ENCODE measurements around the gene VEZF1. TPM values are rescaled to one million over a fixed set of nuclear protein-coding genes. Genes with fewer than 3 reads are reported as not detected.

VEZF1 gene, protein sequence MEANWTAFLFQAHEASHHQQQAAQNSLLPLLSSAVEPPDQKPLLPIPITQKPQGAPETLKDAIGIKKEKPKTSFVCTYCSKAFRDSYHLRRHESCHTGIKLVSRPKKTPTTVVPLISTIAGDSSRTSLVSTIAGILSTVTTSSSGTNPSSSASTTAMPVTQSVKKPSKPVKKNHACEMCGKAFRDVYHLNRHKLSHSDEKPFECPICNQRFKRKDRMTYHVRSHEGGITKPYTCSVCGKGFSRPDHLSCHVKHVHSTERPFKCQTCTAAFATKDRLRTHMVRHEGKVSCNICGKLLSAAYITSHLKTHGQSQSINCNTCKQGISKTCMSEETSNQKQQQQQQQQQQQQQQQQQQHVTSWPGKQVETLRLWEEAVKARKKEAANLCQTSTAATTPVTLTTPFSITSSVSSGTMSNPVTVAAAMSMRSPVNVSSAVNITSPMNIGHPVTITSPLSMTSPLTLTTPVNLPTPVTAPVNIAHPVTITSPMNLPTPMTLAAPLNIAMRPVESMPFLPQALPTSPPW
- total RNA-seq (2022) (52.1 and 54.9 TPM in 2 replicates), Bru-seq, nascent RNA (percentile 94 among the genes with signal in this experiment), BruChase-seq, experiment 1, labeled RNA remaining after a 2-hour chase (percentile 93 among the genes with signal in this experiment), BruChase-seq, experiment 2, labeled RNA remaining after a 6-hour chase (percentile 88 among the genes with signal in this experiment)
- long read RNA-seq, transcript VEZF1-202 (6 exons, 2,321 nt) = major isoform, 26 of 41 reads
- long read RNA-seq, partial matches to known transcripts = 1 of 41 reads
- long read RNA-seq, other reads (novel, unspliced or antisense) = 14 of 41 reads

DNA sequence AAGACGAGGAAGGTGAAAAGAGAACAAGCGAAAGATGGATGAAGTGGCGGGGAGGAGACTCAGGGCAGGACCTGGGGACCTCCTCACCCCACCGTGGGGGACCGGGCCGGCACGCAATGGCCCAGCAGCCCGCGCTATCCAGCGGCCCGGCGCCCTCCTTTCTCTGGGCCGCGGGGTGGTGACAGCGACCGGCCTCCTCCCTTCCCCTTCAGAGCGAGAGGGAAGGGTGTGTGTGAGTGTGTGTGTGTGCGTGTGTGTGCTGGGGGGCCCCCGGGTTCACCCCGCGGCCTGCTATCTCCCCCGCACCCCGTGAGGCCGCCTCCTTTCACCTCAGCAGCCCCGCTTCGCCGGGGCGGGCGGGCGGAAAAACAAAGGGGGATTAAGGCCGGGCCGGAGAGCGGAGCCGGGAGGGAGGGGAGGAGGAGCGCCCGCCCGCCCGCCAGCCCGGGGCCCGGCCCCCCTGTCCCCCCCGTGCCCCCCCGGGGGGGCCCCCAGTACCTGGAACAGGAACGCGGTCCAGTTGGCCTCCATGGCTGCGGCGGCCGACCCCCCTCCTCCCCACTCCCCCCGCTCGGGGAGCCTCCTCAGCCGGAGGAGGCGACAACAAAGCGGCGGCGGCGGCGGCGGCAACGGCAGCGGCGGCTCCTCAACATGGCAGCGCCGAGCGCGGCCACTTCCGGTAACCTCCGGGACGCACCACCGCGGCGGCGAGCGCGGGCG, at the start of gene VEZF1:
Gene VEZF1, minus strand, starts transcription at position 674 of the 720 bp plus-strand sequence. Its CDS starts 143 bp downstream, at position 531.
- Mint-ChIP-seq H3K36me3 (ENCODE audit: insufficient read depth, unreplicated experiment) (peaks cover 66% of the 10 kb centered on the region), H3K27ac (ENCODE audit: unreplicated experiment) (peak within 1 kb of the TSS; percentile 88), H3K4me3 (ENCODE audit: unreplicated experiment) (peak within 1 kb of the TSS; percentile 97), H3K4me1 (ENCODE audit: low read depth, unreplicated experiment) (peaks cover 47% of the 10 kb centered on the region), H3K27me3 (ENCODE audit: insufficient read depth, unreplicated experiment) (no peaks in the 10 kb centered on the region), H3K9me3 (ENCODE audit: unreplicated experiment) (no peaks in the 10 kb centered on the region)
- no peaks in the 10 kb centered on the region for H3K9me3 ChIP-seq
- no TSS peak for BruUV-seq (replicated peaks)
- H3K4me1 ChIP-seq = peaks cover 63% of the 10 kb centered on the region
- POLR2A ChIA-PET = interaction anchor here (0.6 to 1.4 kb wide), 6 partner anchors 32 to 136 kb away, joined by 3 to 10 read pairs (median 5); partner anchors contain the start of genes CUEDC1 and DYNLL2
- H3K36me3 ChIP-seq (ENCODE audit: control insufficient read depth, insufficient read depth, low read length) = no peaks in the 10 kb centered on the region
- CTCF ChIA-PET = interaction anchor here (0.5 to 3.1 kb wide), 5 partner anchors 12 to 132 kb away, joined by 3 to 17 read pairs (median 4); no protein-coding TSS in a partner anchor
- H3K4me3 ChIP-seq (ENCODE audit: low read depth, low read length) = peak within 1 kb of the TSS; percentile 83
- no peaks in the 10 kb centered on the region for H3K27me3 ChIP-seq (replicated peaks; ENCODE audit: control insufficient read depth, insufficient read depth, low read length)
- DNase-seq = peak; percentile 86 to 88
- TF ChIP-seq, protein P1, sequence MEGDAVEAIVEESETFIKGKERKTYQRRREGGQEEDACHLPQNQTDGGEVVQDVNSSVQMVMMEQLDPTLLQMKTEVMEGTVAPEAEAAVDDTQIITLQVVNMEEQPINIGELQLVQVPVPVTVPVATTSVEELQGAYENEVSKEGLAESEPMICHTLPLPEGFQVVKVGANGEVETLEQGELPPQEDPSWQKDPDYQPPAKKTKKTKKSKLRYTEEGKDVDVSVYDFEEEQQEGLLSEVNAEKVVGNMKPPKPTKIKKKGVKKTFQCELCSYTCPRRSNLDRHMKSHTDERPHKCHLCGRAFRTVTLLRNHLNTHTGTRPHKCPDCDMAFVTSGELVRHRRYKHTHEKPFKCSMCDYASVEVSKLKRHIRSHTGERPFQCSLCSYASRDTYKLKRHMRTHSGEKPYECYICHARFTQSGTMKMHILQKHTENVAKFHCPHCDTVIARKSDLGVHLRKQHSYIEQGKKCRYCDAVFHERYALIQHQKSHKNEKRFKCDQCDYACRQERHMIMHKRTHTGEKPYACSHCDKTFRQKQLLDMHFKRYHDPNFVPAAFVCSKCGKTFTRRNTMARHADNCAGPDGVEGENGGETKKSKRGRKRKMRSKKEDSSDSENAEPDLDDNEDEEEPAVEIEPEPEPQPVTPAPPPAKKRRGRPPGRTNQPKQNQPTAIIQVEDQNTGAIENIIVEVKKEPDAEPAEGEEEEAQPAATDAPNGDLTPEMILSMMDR (IDR thresholded peaks at IDR 0.05; ENCODE audit: insufficient read depth in 1 of 2, low read depth in 1 of 2, low read length in 1 of 2, severe bottlenecking in 1 of 2, unreplicated experiment in 1 of 2) = no peak
- intact Hi-C loops (cut with micrococcal nuclease; ENCODE audit: unreplicated experiment) = loop anchor here (2.0 kb wide), 1 partner anchor 33 kb away; the partner anchor contains the start of gene CUEDC1

DNA sequence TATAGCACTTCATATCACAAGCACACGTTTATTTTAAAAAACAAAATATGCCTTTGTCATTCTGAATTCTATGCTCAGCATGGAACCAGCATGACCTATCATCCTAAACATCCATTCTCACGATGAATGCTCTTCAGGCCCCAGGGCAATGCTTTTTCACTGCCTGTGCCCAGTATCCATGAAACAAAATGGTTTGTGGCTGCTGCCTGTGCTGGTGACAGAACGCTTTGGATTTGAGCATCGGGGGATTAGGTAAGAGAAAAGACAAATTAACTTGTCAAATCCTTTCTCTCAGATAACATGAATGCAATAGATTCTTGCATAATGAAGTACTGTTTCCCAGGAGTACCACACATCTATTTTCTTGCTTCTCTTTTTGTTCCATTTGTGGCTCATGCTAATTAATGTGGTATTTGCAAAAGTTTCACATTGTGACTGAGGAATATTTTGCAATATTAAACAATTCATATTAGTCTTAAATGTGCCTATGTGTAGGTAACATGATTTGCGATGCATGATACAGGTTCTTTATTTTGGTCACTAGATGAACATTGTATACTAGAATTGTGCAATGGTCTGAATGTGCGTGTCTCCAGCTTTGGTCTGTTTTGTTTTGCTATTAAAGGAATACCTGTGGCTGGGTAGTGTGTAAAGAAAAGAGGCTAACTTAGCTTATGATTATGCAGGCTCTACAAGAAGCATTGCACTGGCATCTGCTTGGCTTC, 44.8 kb upstream of the VEZF1 start:
- TF ChIP-seq, protein P1 (IDR thresholded peaks at IDR 0.05; ENCODE audit: insufficient read depth in 1 of 2, low read depth in 1 of 2, low read length in 1 of 2, severe bottlenecking in 1 of 2, unreplicated experiment in 1 of 2) = no peak
- no peaks in the 10 kb centered on the region for H3K4me1 ChIP-seq
- no peak overlapping the region for H3K27ac Mint-ChIP-seq (ENCODE audit: unreplicated experiment)
- peaks cover 13% of the 10 kb centered on the region for H3K9me3 Mint-ChIP-seq (ENCODE audit: unreplicated experiment)
- no peaks in the 10 kb centered on the region for H3K9me3 ChIP-seq
- H3K4me1 Mint-ChIP-seq (ENCODE audit: low read depth, unreplicated experiment) = no peaks in the 10 kb centered on the region
- H3K36me3 ChIP-seq (ENCODE audit: control insufficient read depth, insufficient read depth, low read length) = no peaks in the 10 kb centered on the region
- H3K4me3 ChIP-seq (ENCODE audit: low read depth, low read length) = no peak overlapping the region
- ChIA-PET CTCF (no interaction called here), POLR2A (interaction anchor here (0.7 kb wide), 1 partner anchor 266 kb away, joined by 4 read pairs; no protein-coding TSS in a partner anchor)
- intact Hi-C loops (cut with micrococcal nuclease; ENCODE audit: unreplicated experiment) = no loop called here
- no peaks in the 10 kb centered on the region for H3K36me3 Mint-ChIP-seq (ENCODE audit: insufficient read depth, unreplicated experiment)
- H3K27me3 ChIP-seq (replicated peaks; ENCODE audit: control insufficient read depth, insufficient read depth, low read length) = no peaks in the 10 kb centered on the region
- no peaks in the 10 kb centered on the region for H3K27me3 Mint-ChIP-seq (ENCODE audit: insufficient read depth, unreplicated experiment)
- H3K4me3 Mint-ChIP-seq (ENCODE audit: unreplicated experiment) = no peak overlapping the region
- no TSS peak for BruUV-seq (replicated peaks)
- no peak for DNase-seq
